Panc1 (cell line): ENCODE results near the gene SPINK1. TPM values are rescaled to one million over a fixed set of nuclear protein-coding genes. Genes with fewer than 3 reads are reported as not detected.

Experiments
- ATAC-seq: fragments of 200-7000 bp; cut with Tn5 transposase; 2 replicates; pipeline ENCODE4 v1.9.1; 2020; ENCODE audit warnings: mild to moderate bottlenecking, moderate library complexity
- BruUV-seq: library from RNA; stranded (reverse); fragments of 400-500 nt; replicated peaks from 2 replicates; lab custom pipeline; 2021; lab: Mats Ljungman, UMichigan
- CTCF ChIA-PET: fragments of 300-600 bp; sonication (Branson Sonifier 250); formaldehyde crosslinking; loops from one replicate; lab custom pipeline; 2022; ENCODE audit warnings: antibody characterized with exemption; lab: Charles Lee
- POLR2A ChIA-PET: fragments of 300-600 bp; sonication (Branson Sonifier 250); formaldehyde crosslinking; loops from one replicate; lab custom pipeline; 2022; ENCODE audit warnings: antibody characterized with exemption; lab: Charles Lee
- DNase-seq: peaks from one replicate; pipeline ENCODE4 v3.0.0-alpha.2; 2010; ENCODE audit warnings: low read depth, low spot score
- H3K27ac ChIP-seq: 2 replicates; pipeline ENCODE4 v1.5.1; 2011; ENCODE audit warnings: mild to moderate bottlenecking, low read length, inconsistent platforms
- H3K27me3 ChIP-seq: fragments of 200-500 bp; sonication (Bioruptor generic); 2 replicates; pipeline ENCODE4 v1.6.0; 2014; ENCODE audit warnings: low read length, inconsistent platforms; ENCODE audit not compliant: control insufficient read depth, insufficient read depth
- H3K36me3 ChIP-seq: fragments of 200-500 bp; sonication (Bioruptor generic); 2 replicates; pipeline ENCODE4 v1.5.1; 2014; ENCODE audit warnings: inconsistent platforms, mild to moderate bottlenecking, low read length, moderate library complexity; ENCODE audit not compliant: control insufficient read depth, insufficient read depth
- H3K4me1 ChIP-seq: 2 replicates; pipeline ENCODE4 v1.5.1; 2011; ENCODE audit warnings: inconsistent platforms, mild to moderate bottlenecking, low read length, moderate library complexity; ENCODE audit not compliant: control insufficient read depth, insufficient read depth
- H3K4me3 ChIP-seq, 2 experiments: 2 replicates each; pipeline ENCODE4 v1.5.1; 2011 to 2012; ENCODE audit warnings: low read depth in 2 of 2, low read length in 2 of 2, mild to moderate bottlenecking in 2 of 2, inconsistent platforms in 1 of 2, moderate library complexity in 1 of 2
- H3K9me3 ChIP-seq: fragments of 200-500 bp; sonication (Bioruptor generic); 2 replicates; pipeline ENCODE4 v1.5.1; 2014; ENCODE audit warnings: low read depth, mild to moderate bottlenecking, inconsistent platforms, low read length, moderate library complexity; ENCODE audit not compliant: control insufficient read depth, insufficient read depth
- POLR2AphosphoS5 ChIP-seq: IDR thresholded peaks from 2 replicates; pipeline ENCODE4 v1.6.1; 2012; ENCODE audit warnings: mild to moderate bottlenecking, low read depth, low read length, moderate library complexity
- REST ChIP-seq, 2 experiments: IDR thresholded peaks; 2 replicates each; pipeline ENCODE4 v1.6.1; 2011 to 2012; ENCODE audit warnings: low read depth in 2 of 2, control low read depth in 1 of 2, low read length in 1 of 2, mild to moderate bottlenecking in 1 of 2, moderate library complexity in 1 of 2; ENCODE audit not compliant: insufficient read depth in 1 of 2
- SIN3A ChIP-seq: IDR thresholded peaks from 2 replicates; pipeline ENCODE4 v1.6.1; 2012; ENCODE audit warnings: low read depth, mild to moderate bottlenecking, low read length, moderate library complexity, borderline replicate concordance; ENCODE audit not compliant: insufficient read depth
- TCF7L2 ChIP-seq: IDR thresholded peaks from 2 replicates; pipeline ENCODE4 v1.6.1; 2011; ENCODE audit warnings: mild to moderate bottlenecking, low read depth, low read length, inconsistent platforms
- in situ Hi-C: cut with HindIII; loops from 2 replicates; pipeline ENCODE4 v1.10.0; 2016; ENCODE audit warnings: low sequenced_read_pairs, low pct_unique_long_range_greater_than_20kb
- intact Hi-C: fragments of 100-400 bp; cut with micrococcal nuclease; formaldehyde crosslinking; loops from one replicate; pipeline ENCODE4 v1.10.0; 2022; ENCODE audit not compliant: unreplicated experiment
- total RNA-seq: library from RNA; stranded (reverse); gene quantifications from one replicate; pipeline ENCODE4 v1.2.1, GENCODE V29; 2021; ENCODE audit not compliant: unreplicated experiment
- TF ChIP-seq, protein P1 (sequence below): fragments of 450-650 bp; IDR thresholded peaks from 2 replicates; pipeline ENCODE4 v1.5.1; 2017; ENCODE audit warnings: mild to moderate bottlenecking

Gene SPINK1
- total RNA-seq, 1 experiment from 2014 or later, result 3.0 TPM

- H3K4me1 ChIP-seq, result no peaks in the 10 kb centered on the region
- TF ChIP-seq TCF7L2, result no peak
- TF ChIP-seq SIN3A, result no peak
- TF ChIP-seq REST (IDR thresholded peaks at IDR 0.05; ENCODE audit: insufficient read depth in 1 of 2, low read depth in 2 of 2, low read length in 1 of 2), result no peak
- TF ChIP-seq, protein P1, sequence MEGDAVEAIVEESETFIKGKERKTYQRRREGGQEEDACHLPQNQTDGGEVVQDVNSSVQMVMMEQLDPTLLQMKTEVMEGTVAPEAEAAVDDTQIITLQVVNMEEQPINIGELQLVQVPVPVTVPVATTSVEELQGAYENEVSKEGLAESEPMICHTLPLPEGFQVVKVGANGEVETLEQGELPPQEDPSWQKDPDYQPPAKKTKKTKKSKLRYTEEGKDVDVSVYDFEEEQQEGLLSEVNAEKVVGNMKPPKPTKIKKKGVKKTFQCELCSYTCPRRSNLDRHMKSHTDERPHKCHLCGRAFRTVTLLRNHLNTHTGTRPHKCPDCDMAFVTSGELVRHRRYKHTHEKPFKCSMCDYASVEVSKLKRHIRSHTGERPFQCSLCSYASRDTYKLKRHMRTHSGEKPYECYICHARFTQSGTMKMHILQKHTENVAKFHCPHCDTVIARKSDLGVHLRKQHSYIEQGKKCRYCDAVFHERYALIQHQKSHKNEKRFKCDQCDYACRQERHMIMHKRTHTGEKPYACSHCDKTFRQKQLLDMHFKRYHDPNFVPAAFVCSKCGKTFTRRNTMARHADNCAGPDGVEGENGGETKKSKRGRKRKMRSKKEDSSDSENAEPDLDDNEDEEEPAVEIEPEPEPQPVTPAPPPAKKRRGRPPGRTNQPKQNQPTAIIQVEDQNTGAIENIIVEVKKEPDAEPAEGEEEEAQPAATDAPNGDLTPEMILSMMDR, result no peak
- no peak for TF ChIP-seq POLR2AphosphoS5
- BruUV-seq, result no TSS peak
- ChIA-PET POLR2A (no interaction called here), CTCF (no interaction called here)
- no peak overlapping the region for H3K4me3 ChIP-seq
- no peaks in the 10 kb centered on the region for H3K36me3 ChIP-seq
- H3K9me3 ChIP-seq, result no peaks in the 10 kb centered on the region
- DNase-seq (no peak), ATAC-seq (no peak)
- in situ Hi-C loops, result no loop called here
- H3K27me3 ChIP-seq, result no peaks in the 10 kb centered on the region; the same call in 1 of the 2 replicates
- intact Hi-C loops, result no loop called here
- H3K27ac ChIP-seq, result no peak overlapping the region
Observed at GRCh38 chr5:147845618-147846017, 14.1 kb upstream of the SPINK1 start.

GRCh38 chr5:147844846-147845245 lies 13.4 kb upstream of the SPINK1 start:
- no peak for DNase-seq
- BruUV-seq, result no TSS peak
- Histone ChIP-seq H3K27ac (no peak overlapping the region), H3K27me3 (no peaks in the 10 kb centered on the region; the same call in 1 of the 2 replicates), H3K9me3 (no peaks in the 10 kb centered on the region), H3K4me1 (no peaks in the 10 kb centered on the region), H3K36me3 (no peaks in the 10 kb centered on the region), H3K4me3 (no peak overlapping the region)
- TF ChIP-seq SIN3A, result no peak
- no peak for TF ChIP-seq TCF7L2
- TF ChIP-seq, protein P1, result no peak
- no peak for TF ChIP-seq REST (IDR thresholded peaks at IDR 0.05; ENCODE audit: insufficient read depth in 1 of 2, low read depth in 2 of 2, low read length in 1 of 2)
- TF ChIP-seq POLR2AphosphoS5, result no peak
- intact Hi-C loops (no loop called here), in situ Hi-C loops (no loop called here)
- no peak for ATAC-seq
- ChIA-PET CTCF (no interaction called here), POLR2A (no interaction called here)
